PC-9 (cell line): Measurements from ENCODE around the gene FOXS1. TPM values are rescaled to one million over a fixed set of nuclear protein-coding genes. Genes with fewer than 3 reads are reported as not detected.

Experiments used
- BruUV-seq: library from RNA; stranded (reverse); fragments of 400-500 nt; replicated peaks from 2 replicates; lab custom pipeline; 2021; lab: Mats Ljungman, UMichigan
- CTCF ChIA-PET: fragments of 300-600 bp; sonication (Branson Sonifier 250); formaldehyde crosslinking; loops from one replicate; lab custom pipeline; 2022; ENCODE audit warnings: antibody characterized with exemption; lab: Charles Lee
- POLR2A ChIA-PET: fragments of 300-600 bp; sonication (Branson Sonifier 250); formaldehyde crosslinking; loops from one replicate; lab custom pipeline; 2022; ENCODE audit warnings: antibody characterized with exemption; ENCODE audit not compliant: unreplicated experiment; lab: Charles Lee
- DNase-seq, 2 experiments: peaks; one replicate each; pipeline versions ENCODE4 v3.0.0 to v3.0.0-alpha.2; 2015 to 2022; ENCODE audit warnings: mixed read lengths in 1 of 2
- H2AFZ ChIP-seq: fragments of 200-600 bp; sonication (generic); 2 replicates; pipeline ENCODE4 v1.8.1; 2017; ENCODE audit warnings: antibody characterized with exemption
- H3F3A ChIP-seq: fragments of 200-600 bp; sonication (generic); 2 replicates; pipeline ENCODE4 v1.8.1; 2017; ENCODE audit warnings: antibody characterized with exemption, mild to moderate bottlenecking, low read depth; ENCODE audit not compliant: insufficient read depth
- H3K27ac ChIP-seq: fragments of 200-600 bp; sonication (generic); 2 replicates; pipeline ENCODE4 v1.6.1; 2016; ENCODE audit warnings: mixed run types
- H3K27me3 ChIP-seq: fragments of 200-600 bp; sonication (generic); 2 replicates; pipeline ENCODE4 v1.6.1; 2016; ENCODE audit warnings: low read depth, mixed run types; ENCODE audit not compliant: insufficient read depth
- H3K36me3 ChIP-seq: fragments of 200-600 bp; sonication (generic); 2 replicates; pipeline ENCODE4 v1.6.1; 2016; ENCODE audit warnings: low read depth, mixed run types
- H3K4me1 ChIP-seq: fragments of 200-600 bp; sonication (generic); replicated peaks from 2 replicates; pipeline ENCODE4 v1.6.1; 2016; ENCODE audit warnings: mixed run types; ENCODE audit not compliant: insufficient read depth
- H3K4me2 ChIP-seq: fragments of 200-600 bp; sonication (generic); 2 replicates; pipeline ENCODE4 v1.6.1; 2017; ENCODE audit warnings: mixed run types
- H3K4me3 ChIP-seq: fragments of 200-600 bp; sonication (generic); 2 replicates; pipeline ENCODE4 v1.6.1; 2016; ENCODE audit warnings: mixed run types
- H3K79me2 ChIP-seq: fragments of 200-600 bp; sonication (generic); 2 replicates; pipeline ENCODE4 v1.6.1; 2017; ENCODE audit warnings: low read depth, mixed run types
- H3K9me2 ChIP-seq: fragments of 200-600 bp; sonication (generic); 2 replicates; pipeline ENCODE4 v1.8.1; 2017; ENCODE audit warnings: mild to moderate bottlenecking; ENCODE audit not compliant: insufficient read depth
- H3K9me3 ChIP-seq: fragments of 200-600 bp; sonication (generic); 2 replicates; pipeline ENCODE4 v1.8.1; 2016; ENCODE audit warnings: low read depth; ENCODE audit not compliant: insufficient read depth
- H4K20me1 ChIP-seq: fragments of 200-600 bp; sonication (generic); 2 replicates; pipeline ENCODE4 v1.8.1; 2017; ENCODE audit not compliant: insufficient read depth
- EZH2 ChIP-seq: fragments of 200-600 bp; sonication (generic); IDR thresholded peaks from 2 replicates; pipeline ENCODE4 v1.8.0; 2017; ENCODE audit warnings: antibody characterized with exemption, low read depth
- intact Hi-C: fragments of 100-400 bp; cut with micrococcal nuclease; formaldehyde crosslinking; loops from one replicate; pipeline ENCODE4 v1.10.0; 2022; ENCODE audit not compliant: unreplicated experiment
- total RNA-seq: library from RNA; stranded (reverse); gene quantifications from 2 replicates; pipeline ENCODE4 v1.2.3, GENCODE V29; 2021
- TF ChIP-seq, protein P1 (sequence below): fragments of 200-600 bp; sonication (generic); conservative IDR thresholded peaks from 2 replicates; pipeline ENCODE4 v1.6.1; 2017; ENCODE audit warnings: mixed run types, antibody characterized with exemption, mild to moderate bottlenecking, moderate library complexity

The FOXS1 gene
- total RNA-seq, 1 experiment from 2014 or later: not detected

- H3K4me2 ChIP-seq: no peak overlapping the region
- CTCF ChIA-PET: no interaction called here
- H3K27ac ChIP-seq: no peak overlapping the region
- no peak overlapping the region for H3K4me3 ChIP-seq
- H3K9me2 ChIP-seq: no peaks in the 10 kb centered on the region
- POLR2A ChIA-PET: no interaction called here
- H2AFZ ChIP-seq: no peak overlapping the region
- H3K4me1 ChIP-seq: no peaks in the 10 kb centered on the region
- no peaks in the 10 kb centered on the region for H3K79me2 ChIP-seq
- peaks cover 12% of the 10 kb centered on the region for H3K36me3 ChIP-seq
- H3F3A ChIP-seq: peaks cover 26% of the 10 kb centered on the region; the same call in 1 of the 2 replicates
- BruUV-seq: no TSS peak
- no peaks in the 10 kb centered on the region for H3K27me3 ChIP-seq
- no peaks in the 10 kb centered on the region; the same call in 1 of the 2 replicates for H4K20me1 ChIP-seq
- no peak for TF ChIP-seq EZH2
- TF ChIP-seq, protein P1, sequence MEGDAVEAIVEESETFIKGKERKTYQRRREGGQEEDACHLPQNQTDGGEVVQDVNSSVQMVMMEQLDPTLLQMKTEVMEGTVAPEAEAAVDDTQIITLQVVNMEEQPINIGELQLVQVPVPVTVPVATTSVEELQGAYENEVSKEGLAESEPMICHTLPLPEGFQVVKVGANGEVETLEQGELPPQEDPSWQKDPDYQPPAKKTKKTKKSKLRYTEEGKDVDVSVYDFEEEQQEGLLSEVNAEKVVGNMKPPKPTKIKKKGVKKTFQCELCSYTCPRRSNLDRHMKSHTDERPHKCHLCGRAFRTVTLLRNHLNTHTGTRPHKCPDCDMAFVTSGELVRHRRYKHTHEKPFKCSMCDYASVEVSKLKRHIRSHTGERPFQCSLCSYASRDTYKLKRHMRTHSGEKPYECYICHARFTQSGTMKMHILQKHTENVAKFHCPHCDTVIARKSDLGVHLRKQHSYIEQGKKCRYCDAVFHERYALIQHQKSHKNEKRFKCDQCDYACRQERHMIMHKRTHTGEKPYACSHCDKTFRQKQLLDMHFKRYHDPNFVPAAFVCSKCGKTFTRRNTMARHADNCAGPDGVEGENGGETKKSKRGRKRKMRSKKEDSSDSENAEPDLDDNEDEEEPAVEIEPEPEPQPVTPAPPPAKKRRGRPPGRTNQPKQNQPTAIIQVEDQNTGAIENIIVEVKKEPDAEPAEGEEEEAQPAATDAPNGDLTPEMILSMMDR: no peak
- DNase-seq: no peak
- H3K9me3 ChIP-seq: no peaks in the 10 kb centered on the region
- intact Hi-C loops: no loop called here
These were observed 41.7 kb downstream of the FOXS1 start for GRCh38 chr20:31803552-31804291.

DNA sequence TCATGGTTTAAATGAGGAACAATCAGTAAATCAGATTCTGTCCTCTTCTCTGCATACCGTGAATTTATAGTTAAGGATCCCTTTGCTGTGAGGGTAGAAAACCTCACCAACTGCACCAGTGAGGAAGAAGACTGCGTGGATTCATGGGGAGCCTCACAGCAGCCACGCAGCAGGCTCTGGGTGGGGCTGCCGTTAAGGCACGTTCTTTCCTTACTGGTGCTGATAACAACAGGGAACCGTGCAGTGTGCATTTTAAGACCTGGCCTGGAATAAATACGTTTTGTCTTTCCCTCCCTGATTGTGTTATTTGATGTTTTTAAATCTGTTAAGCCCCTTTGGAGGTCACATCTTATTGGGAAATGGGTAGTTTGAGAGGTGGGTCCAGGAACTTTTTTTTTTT lies 43.9 kb downstream of the FOXS1 start:
- H2AFZ ChIP-seq: no peak overlapping the region
- H3K9me3 ChIP-seq: no peaks in the 10 kb centered on the region
- H3K9me2 ChIP-seq: no peaks in the 10 kb centered on the region
- ChIA-PET CTCF (no interaction called here), POLR2A (no interaction called here)
- no peak overlapping the region for H3K27ac ChIP-seq
- H3K4me1 ChIP-seq: no peaks in the 10 kb centered on the region
- DNase-seq: no peak
- H3K27me3 ChIP-seq: no peaks in the 10 kb centered on the region
- H3K36me3 ChIP-seq: peaks cover 21% of the 10 kb centered on the region
- H3K4me2 ChIP-seq: no peak overlapping the region
- no peak overlapping the region for H3K4me3 ChIP-seq
- no peaks in the 10 kb centered on the region; the same call in 1 of the 2 replicates for H4K20me1 ChIP-seq
- no peaks in the 10 kb centered on the region for H3K79me2 ChIP-seq
- intact Hi-C loops: no loop called here
- peaks cover 19% of the 10 kb centered on the region; the same call in 1 of the 2 replicates for H3F3A ChIP-seq
- BruUV-seq: no TSS peak
- TF ChIP-seq, protein P1: no peak
- no peak for TF ChIP-seq EZH2

DNA sequence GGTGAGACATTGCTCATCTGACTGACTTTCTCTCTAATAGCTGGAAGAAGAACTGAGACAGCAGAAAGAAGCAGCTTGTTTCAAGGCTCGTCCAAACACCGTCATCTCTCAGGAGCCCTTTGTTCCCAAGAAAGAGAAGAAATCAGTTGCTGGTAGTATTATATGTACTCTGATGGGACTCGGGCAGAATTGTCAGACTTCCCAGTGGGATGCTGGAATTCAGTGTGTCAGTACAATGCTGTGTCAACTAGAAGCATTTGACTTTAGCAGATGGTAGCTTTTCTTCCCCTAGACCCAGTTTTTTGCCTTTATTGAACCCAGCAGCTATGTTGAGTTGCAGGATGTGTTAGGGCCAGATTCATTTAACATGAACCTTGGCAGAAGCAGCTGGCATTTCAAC lies 48.0 kb downstream of the FOXS1 start:
- POLR2A ChIA-PET: no interaction called here

More for the DNA sequence above, 48.0 kb downstream of the FOXS1 start:
- no peaks in the 10 kb centered on the region for H3K4me1 ChIP-seq
- H2AFZ ChIP-seq: no peak overlapping the region
- H3K9me2 ChIP-seq: no peaks in the 10 kb centered on the region
- CTCF ChIA-PET: no interaction called here
- BruUV-seq: no TSS peak
- no peaks in the 10 kb centered on the region for H3K9me3 ChIP-seq
- H3K4me3 ChIP-seq: no peak overlapping the region
- peaks cover 44% of the 10 kb centered on the region for H3K36me3 ChIP-seq
- H3K4me2 ChIP-seq: no peak overlapping the region
- H3K79me2 ChIP-seq: no peaks in the 10 kb centered on the region
- TF ChIP-seq EZH2: no peak
- TF ChIP-seq, protein P1: no peak
- peaks cover 16% of the 10 kb centered on the region; the same call in 1 of the 2 replicates for H3F3A ChIP-seq
- intact Hi-C loops: no loop called here
- no peak for DNase-seq
- H3K27ac ChIP-seq: no peak overlapping the region
- H4K20me1 ChIP-seq: peaks cover 4% of the 10 kb centered on the region; the same call in 1 of the 2 replicates
- no peaks in the 10 kb centered on the region for H3K27me3 ChIP-seq

Other genes with a start within 250 kb of the FOXS1 start
- gene ID1, start 240.3 kb downstream of the FOXS1 start, total RNA-seq: 74.4 and 164 TPM in 2 replicates
- not detected in 2 replicates for gene COX4I2, start 207.7 kb downstream of the FOXS1 start, total RNA-seq
- 125 and 129 TPM in 2 replicates for gene BCL2L1, start 122.7 kb downstream of the FOXS1 start, total RNA-seq
- gene TPX2, start 106.3 kb downstream of the FOXS1 start, total RNA-seq: 140 and 164 TPM in 2 replicates
- gene MYLK2, start 26.2 kb downstream of the FOXS1 start, total RNA-seq: 0.18 and 0.50 TPM in 2 replicates
- not detected in 2 replicates for gene DUSP15, start 24.9 kb upstream of the FOXS1 start, total RNA-seq
- 1.5 and 1.8 TPM in 2 replicates for gene TTLL9, start 25.0 kb upstream of the FOXS1 start, total RNA-seq
- gene PDRG1, start 106.4 kb upstream of the FOXS1 start, total RNA-seq: 13.7 and 15.3 TPM in 2 replicates
- not detected in 2 replicates for gene XKR7, start 122.5 kb upstream of the FOXS1 start, total RNA-seq
- gene CCM2L, start 164.8 kb upstream of the FOXS1 start, total RNA-seq: 0.31 and 0.35 TPM in 2 replicates
- not detected in 2 replicates for gene HCK, start 206.6 kb upstream of the FOXS1 start, total RNA-seq